HG02623 (cell line): ENCODE results near the gene HECW1.
"Not testable (repeated sequence)": the region's sequence is repeated elsewhere in the genome, so short reads cannot be mapped to it uniquely, and the experiment has no call there.

Experiments
- ATAC-seq: cut with Tn5 transposase; IDR thresholded peaks from one replicate; pipeline ENCODE4 v1.9.1; 2021; ENCODE audit warnings: moderate library complexity; ENCODE audit not compliant: unreplicated experiment

HECW1 gene

GRCh38 chr7:43560742-43561330 is 448.4 kb downstream of the HECW1 start:
- no peak for ATAC-seq

DNA sequence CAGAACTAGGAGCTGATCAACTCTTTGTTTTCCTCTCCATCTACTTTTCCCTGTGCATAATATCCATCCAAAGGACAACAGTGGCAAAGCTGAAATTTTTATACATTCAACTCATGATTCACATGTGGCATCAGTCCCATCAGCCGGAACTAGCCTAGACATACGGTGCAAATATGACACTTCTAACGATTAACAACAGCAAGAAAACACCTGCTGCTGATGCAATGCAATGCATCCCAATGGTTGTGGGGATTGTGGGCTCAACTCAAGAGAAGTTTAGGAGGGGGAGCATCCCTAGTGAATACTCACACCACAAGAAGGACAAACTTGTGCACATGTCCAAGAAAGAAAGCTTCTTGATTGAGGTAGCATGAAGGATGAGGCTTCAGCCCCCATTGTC is 449.9 kb downstream of the HECW1 start:
- no peak for ATAC-seq

DNA sequence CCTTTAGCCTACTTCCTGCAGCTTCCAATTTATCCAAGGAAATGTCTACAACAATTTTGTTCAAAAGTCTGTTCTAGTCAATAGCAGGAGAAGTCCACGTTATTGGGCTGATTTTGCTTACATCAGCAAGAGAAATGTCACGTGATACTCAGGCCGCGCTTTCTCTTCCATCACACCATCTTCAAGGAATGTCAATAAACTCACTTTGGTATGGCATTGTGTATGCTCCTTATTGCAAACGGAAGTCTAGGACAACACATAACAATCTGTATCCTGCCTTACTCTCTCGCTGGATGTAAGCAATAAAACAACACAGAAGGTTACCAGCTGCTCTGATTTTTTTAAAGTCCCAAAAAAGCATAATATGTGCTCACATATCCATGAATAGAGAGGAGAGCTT is 453.3 kb downstream of the HECW1 start:
- ATAC-seq, result no peak

DNA sequence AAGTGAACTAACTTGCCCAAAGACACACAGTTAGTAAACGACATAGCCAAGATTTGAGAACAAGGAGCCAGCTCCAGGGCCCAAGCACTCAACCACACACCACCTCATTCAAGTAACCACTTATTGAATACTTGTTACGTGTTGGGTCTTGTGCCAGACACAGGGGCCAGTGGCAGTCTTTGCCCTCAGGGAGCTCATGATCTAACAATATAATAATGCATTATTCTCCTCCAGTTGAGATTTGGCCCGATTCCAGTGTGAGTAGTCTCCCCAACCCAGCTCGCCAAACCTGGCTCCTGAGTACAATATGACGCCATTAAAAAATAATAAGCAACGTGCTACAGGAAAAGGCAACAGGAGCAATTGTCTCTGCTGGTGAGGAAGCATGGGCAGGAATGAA is 456.1 kb downstream of the HECW1 start:
- ATAC-seq, result no peak

GRCh38 chr7:43569424-43569823 is 457.0 kb downstream of the HECW1 start:
- peak; percentile 68 for ATAC-seq

DNA sequence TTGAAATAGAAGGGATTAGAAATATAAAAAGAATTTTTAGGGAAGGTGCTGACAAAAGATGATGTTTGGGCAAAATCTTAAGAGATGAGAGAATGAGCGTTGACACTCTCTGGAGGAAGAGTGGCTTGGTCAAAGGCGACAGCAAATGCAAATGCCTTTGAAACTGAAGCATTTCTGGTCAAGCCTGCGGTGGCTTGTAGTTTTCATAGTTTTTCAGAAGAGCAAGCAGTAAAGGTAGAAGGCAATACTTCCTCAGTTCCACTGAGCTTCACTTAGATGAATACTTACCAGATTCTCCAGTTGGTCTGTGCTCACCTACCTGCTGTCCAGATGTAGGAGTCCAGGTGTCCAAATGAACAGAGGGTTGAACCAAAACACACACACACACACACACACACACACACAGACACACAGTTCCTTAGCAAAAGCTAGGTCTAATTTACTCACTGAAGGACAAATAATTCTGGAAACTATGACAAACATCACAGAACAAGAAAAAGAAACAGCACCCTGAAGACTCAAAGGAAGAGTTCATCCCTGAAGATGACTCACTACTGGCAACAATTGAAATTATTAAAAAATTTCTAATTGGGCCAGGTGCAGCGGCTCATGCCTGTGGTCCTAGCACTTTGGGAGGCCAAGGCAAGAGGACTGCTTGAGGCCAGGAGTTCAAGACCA is 458.4 kb downstream of the HECW1 start:
- ATAC-seq, result peak; percentile 56

- no peak for ATAC-seq
These were observed 460.1 kb downstream of the HECW1 start for GRCh38 chr7:43572516-43573049.

DNA sequence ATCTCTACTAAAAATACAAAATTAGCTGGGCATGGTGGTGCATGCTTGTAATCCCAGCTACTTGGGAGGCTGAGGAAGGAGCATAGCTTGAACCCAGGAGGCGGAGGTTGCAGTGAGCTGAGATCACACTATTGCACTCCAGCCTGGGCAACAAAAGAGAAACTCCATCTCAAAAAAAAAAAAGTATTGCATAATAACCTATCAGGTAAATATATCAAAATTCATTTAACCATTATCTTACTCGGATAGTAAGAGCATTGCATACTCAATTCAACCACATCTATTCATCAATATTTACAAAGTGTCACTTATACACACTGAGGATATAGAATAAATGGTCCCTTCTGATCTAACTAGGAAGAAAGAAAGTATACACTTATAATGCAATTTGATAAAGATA is 461.4 kb downstream of the HECW1 start:
- not testable (repeated sequence) for ATAC-seq

DNA sequence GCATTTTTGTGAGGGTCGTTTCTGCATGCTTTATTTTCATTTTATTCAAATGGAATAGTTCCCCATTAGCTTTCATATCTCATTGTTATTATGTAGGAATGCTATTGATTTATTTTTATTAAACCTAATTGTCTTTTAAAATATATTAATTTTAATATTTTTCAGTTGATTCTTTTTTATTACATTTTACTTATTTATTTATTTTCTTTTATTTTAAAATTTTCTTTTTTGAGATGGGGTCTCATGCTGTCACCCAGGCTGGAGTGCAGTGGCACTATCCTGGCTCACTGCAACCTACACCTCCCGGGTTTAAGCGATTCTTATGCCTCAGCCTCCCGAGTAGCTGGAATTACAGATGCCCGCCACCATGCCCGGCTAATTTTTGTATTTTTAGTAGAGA is 463.1 kb downstream of the HECW1 start:
- no peak for ATAC-seq

GRCh38 chr7:43576241-43576640 is 463.8 kb downstream of the HECW1 start:
- no peak for ATAC-seq

- ATAC-seq, result no peak
These were observed 465.1 kb downstream of the HECW1 start for GRCh38 chr7:43577485-43577951.

DNA sequence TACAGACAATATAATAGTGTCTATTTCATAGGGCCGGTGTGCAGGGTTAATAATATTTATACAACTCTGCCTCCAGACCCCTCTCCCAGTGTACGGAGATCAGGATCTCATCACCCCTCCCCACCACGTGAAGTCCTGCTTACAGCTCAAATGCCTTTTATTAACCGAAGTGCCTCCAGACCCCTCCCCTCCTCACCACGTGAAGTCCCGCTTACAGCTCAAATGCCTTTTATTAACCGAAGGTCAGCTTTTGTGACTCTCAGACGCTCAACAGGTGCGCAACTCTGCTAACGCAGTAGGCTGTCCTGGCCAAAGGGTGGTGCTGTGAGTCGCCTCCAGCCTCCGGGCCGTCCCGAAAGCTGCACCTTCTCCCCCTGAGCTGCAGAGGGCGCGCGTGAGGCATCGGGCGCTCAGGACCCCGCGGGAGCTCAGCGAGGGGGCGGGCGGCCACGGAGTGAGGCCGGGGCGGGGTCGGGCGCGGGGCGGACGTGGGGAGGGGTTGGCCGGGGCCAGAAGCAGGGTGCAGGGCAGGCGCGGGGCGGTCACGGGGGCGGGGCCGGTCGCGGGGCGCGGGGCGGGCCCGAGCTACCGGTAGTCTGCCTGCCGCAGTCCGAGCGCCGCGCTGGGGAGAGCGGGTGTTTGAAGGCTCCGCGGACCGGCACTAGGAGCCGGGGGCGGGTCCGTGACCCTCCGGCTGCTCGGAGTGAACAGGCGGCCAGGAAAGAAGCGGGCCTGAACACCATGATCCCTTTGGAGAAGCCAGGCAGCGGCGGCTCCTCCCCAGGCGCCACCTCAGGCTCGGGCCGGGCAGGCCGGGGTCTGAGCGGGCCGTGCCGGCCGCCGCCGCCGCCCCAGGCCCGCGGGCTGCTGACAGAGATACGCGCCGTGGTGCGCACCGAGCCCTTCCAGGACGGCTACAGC is 470.3 kb downstream of the HECW1 start, which contains the start of gene STK17A:
Gene STK17A, plus strand, starts transcription at position 606 of the 921 bp plus-strand sequence. Its CDS starts 136 bp downstream, at position 742.
- peak; percentile 65 for ATAC-seq

- peak; percentile 17 for ATAC-seq
These were observed 471.2 kb downstream of the HECW1 start for GRCh38 chr7:43583424-43584194.

DNA sequence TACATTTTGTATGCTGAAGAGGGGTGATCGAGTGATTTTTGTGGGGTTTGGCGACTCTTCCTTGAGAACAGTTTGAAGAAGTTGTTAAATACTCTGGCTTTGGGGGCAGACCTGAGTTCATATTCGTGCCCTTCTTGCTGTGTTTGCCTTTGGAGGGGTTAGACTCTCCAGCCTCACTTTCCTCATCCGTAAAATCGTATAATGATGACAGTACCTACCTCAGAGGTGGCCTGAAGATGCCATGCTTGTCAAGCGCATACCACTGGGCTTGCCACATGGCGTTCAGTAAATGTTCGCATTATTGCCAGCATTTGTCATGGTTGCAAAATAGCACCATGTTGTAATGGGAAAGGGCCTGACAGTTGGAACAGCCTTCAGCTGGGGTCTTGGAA is 471.7 kb downstream of the HECW1 start:
- no peak for ATAC-seq

DNA sequence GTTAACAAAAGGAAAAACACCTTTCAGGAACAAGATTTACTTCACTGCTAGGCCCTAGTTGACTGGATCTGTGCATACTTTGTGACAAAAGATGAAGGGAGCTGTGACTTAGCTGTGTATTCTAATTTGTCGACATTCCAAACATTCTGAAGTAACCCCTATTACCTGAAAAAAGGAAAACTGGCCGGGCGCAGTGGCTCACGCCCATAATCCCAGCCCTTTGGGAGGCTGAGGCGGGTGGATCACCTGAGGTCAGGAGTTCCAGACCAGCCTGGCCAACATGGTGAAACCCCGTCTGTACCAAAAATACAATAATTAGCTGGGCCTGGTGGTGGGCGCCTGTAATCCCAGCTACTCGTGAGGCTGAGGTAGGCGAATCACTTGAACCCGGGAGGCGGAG is 472.3 kb downstream of the HECW1 start:
- not testable (repeated sequence) for ATAC-seq

GRCh38 chr7:43585562-43585961 is 473.1 kb downstream of the HECW1 start:
- no peak for ATAC-seq

GRCh38 chr7:43586251-43586900 is 473.9 kb downstream of the HECW1 start:
- no peak for ATAC-seq

DNA sequence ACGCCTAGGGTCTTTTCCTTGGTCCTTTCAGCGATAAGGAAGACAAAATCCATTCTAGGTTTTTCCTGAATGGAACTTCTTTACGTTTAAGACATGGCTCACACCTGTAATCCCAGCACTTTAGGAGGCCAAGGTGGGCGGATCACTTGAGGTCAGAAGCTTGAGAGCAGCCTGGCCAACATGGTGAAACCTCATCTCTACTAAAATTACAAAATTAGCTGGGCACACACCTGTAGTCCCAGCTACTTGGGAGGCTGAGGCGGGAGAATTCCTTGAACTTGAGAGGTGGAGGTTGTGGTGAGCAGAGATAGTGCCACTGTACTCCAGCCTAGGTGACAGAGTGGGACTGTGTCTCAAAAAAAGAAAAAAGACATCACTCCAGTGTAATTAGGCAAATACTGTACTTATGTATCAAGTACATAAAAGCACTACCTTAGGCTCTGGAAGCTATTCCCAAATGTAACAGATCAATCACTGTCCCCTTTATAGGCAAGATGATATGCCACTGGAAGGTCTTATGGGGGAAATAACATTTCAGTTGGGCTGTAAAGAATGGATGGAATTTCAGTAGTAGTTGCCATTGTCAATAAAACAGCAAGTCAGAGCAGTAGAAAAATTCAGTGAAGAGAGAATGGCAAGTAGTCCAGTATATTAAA is 476.2 kb downstream of the HECW1 start:
- ATAC-seq, result no peak

- no peak for ATAC-seq
These were observed 476.7 kb downstream of the HECW1 start for GRCh38 chr7:43589133-43589478.

GRCh38 chr7:43589728-43590127 is 477.3 kb downstream of the HECW1 start:
- no peak for ATAC-seq
